Large intestine (tissue), 3 donors: ENCODE data around the gene INAVA. TPM values are rescaled to one million over a fixed set of nuclear protein-coding genes. Genes with fewer than 3 reads are reported as not detected.

ENCODE experiments used
- DNase-seq, 2 donors: peaks; one replicate each; pipeline versions ENCODE4 v3.0.0 to v3.0.0-alpha.2; 2013
- H3K27ac ChIP-seq: one replicate; pipeline ENCODE4 v1.5.1; 2013; ENCODE audit warnings: low read length
- H3K27me3 ChIP-seq: 2 replicates; pipeline ENCODE4 v1.6.1; 2013; ENCODE audit warnings: low read length; ENCODE audit not compliant: control insufficient read depth, insufficient read depth
- H3K36me3 ChIP-seq: 2 replicates; pipeline ENCODE4 v1.6.1; 2013; ENCODE audit warnings: low read length; ENCODE audit not compliant: control insufficient read depth, insufficient read depth
- H3K4me1 ChIP-seq: one replicate; pipeline ENCODE4 v1.6.1; 2013; ENCODE audit warnings: low read length; ENCODE audit not compliant: control insufficient read depth, insufficient read depth
- H3K4me3 ChIP-seq: one replicate; pipeline ENCODE4 v1.5.1; 2013; ENCODE audit warnings: low read length
- H3K9me3 ChIP-seq: one replicate; pipeline ENCODE4 v1.6.1; 2013; ENCODE audit warnings: mild to moderate bottlenecking, low read depth, low read length, moderate library complexity; ENCODE audit not compliant: control insufficient read depth
- WGBS: methylation state at CpG from one replicate; pipeline ENCODE4 v1.1.5; 2013; ENCODE audit warnings: low lambda C conversion rate; ENCODE audit not compliant: insufficient coverage; 5-methylcytosine and 5-hydroxymethylcytosine counted together
- polyA plus RNA-seq: library from polyadenylated mRNA; unstranded; fragments of 120-200 nt; gene quantifications from one replicate; pipeline ENCODE4 v1.2.1, GENCODE V29; 2013

INAVA gene
- polyA plus RNA-seq, 1 donor: 101 TPM

DNA sequence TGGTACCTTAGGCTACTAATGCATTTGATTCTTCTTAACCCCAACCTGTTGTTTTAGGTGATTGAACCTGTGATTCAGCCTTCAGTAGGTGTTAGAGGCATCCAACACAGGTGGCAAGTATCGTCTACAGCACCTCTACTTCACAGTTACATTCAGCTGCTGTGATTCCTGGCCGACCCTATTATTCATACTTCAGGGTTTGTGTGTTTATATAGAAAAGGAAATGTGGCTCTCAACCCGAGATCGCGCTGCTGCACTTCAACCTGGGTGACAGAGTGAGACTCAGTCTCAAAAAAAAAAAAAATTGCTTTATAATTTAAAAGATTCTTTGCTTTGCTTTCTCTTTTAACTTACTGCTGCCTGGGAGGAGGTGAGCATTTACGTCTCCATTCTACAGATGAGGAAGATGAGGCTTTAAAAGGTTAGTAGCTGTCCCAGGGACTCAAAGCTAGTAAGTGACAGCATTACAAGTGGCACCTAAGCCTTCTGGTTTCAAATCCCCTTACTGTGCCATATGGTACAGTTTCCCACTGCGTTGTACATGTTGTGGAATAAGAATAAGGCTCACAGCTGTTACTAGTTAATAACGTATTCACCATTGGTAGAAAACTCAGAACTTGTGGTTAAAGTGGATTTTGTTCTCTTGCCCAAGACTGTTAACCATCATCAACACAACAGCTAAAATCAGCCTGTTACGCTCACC lies 31.8 kb upstream of the INAVA start:
- 84% methylated on average over 2 of the region's 9 CpGs for WGBS
- Histone ChIP-seq H3K4me3 (no peak overlapping the region), H3K27ac (no peak overlapping the region), H3K27me3 (peaks cover 6% of the 10 kb centered on the region), H3K36me3 (peaks cover 10% of the 10 kb centered on the region), H3K9me3 (no peaks in the 10 kb centered on the region), H3K4me1 (no peaks in the 10 kb centered on the region)
- DNase-seq: no peak

DNA sequence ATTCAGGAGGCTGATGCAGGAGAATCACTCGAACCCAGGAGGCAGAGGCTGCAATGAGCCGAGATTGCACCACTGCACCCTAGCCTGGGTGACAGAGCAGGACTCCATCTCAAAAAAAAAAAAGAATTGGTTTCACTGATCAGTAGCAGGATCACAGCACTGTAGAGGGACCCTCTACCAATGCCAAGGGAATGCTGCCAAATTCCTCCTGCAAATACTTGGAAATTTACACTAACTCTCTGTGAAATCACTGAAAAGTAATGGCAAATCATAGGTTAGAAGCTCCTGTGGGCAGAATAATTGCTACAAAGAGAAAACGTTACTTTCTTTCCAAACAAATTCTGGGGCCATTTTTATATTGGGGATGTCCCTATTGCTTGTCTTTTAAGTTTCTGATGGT lies 28.6 kb upstream of the INAVA start:
- no peaks in the 10 kb centered on the region for H3K9me3 ChIP-seq
- H3K27me3 ChIP-seq: peaks cover 17% of the 10 kb centered on the region
- no peak overlapping the region for H3K27ac ChIP-seq
- H3K4me1 ChIP-seq: no peaks in the 10 kb centered on the region
- H3K36me3 ChIP-seq: peaks cover 9% of the 10 kb centered on the region
- H3K4me3 ChIP-seq: no peak overlapping the region
- no peak for DNase-seq
- 57% methylated on average over 1 of the region's 3 CpGs for WGBS

DNA sequence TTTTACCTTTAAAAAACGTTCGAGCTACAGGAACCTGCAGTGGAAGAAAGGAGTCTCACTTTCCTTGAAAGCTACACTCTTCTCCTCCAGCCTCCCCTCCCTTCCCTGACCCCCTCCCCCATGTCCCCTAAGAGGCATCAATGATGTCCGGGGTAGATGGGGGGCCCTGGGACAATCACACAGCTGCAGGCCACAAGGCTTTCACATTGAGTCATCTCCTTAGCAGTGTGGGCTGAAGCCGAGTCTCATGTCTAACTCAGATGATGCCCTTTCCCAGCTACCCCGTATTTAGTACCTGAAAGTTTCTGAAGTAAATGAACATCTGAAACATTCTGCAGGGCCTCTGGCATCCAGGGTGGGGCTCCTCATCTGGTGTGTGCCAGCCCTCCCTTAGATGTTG lies 28.2 kb upstream of the INAVA start:
- Histone ChIP-seq H3K27me3 (peaks cover 21% of the 10 kb centered on the region), H3K4me3 (no peak overlapping the region), H3K36me3 (peaks cover 9% of the 10 kb centered on the region), H3K4me1 (no peaks in the 10 kb centered on the region), H3K9me3 (no peaks in the 10 kb centered on the region), H3K27ac (no peak overlapping the region)
- 79% methylated on average over 2 of the region's 5 CpGs for WGBS
- DNase-seq: no peak

DNA sequence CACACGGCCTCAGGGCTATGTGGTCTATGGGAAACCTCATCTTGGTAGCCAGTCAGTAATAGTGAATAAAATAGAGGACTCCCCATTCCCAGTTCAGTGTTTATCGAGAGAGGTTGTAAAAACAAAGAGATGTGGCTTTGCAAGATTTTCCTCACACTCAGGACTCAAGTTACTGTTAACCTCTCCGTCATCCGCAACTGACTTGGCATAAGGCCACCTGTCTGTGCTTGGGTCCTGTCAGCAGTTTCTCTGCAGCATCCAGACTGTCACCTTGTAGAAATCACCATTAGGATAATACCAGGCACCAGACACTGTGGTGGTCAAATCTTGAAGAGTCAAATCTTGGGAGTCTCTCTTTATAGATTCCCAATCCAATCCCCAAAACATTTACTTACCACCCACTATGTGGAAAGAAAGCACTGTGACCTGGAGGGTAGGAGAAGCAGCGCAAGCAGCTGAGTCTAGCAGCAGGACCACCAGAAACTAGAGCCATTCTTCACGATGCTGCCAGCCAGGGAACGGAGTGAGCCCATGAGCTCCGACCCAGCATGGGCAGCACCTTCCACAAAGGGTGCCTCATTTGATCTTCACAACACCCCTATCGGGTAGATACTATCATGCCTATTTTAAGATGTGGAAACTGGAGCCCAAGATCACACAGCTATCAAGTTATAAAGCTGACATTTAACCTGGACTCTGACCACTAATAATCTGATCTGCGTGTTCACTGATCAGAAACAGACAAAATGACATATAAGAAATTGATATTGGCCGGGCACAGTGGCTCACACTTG lies 27.5 kb upstream of the INAVA start:
- Histone ChIP-seq H3K36me3 (peaks cover 9% of the 10 kb centered on the region), H3K27ac (no peak overlapping the region), H3K4me1 (no peaks in the 10 kb centered on the region), H3K4me3 (no peak overlapping the region), H3K27me3 (peaks cover 28% of the 10 kb centered on the region), H3K9me3 (no peaks in the 10 kb centered on the region)
- no CpG with 5 or more reads among the region's 11 CpGs for WGBS
- DNase-seq: no peak

DNA sequence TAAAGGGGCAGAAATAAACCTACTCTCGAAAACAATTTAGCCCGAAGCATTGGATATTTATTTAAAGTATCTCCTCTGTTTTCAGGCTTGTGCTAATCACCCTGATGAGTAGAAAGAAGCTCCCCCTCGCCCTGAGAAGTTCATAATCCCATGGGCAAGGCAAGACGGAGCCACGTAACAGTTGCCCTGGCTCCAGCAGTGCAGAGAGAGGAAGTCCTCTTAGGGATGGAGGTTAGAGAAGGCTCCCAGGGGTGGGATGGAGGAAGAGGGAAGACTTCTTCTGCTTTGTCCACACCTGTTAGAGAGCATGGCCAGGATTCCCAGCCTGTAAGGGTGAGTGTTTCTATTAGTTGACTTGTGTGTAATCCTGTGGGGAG lies 25.3 kb upstream of the INAVA start:
- Histone ChIP-seq H3K27me3 (peaks cover 48% of the 10 kb centered on the region), H3K27ac (no peak overlapping the region), H3K4me3 (no peak overlapping the region), H3K9me3 (peaks cover 12% of the 10 kb centered on the region), H3K4me1 (peaks cover 7% of the 10 kb centered on the region), H3K36me3 (no peaks in the 10 kb centered on the region)
- WGBS: no CpG with 5 or more reads among the region's 5 CpGs
- DNase-seq: no peak

DNA sequence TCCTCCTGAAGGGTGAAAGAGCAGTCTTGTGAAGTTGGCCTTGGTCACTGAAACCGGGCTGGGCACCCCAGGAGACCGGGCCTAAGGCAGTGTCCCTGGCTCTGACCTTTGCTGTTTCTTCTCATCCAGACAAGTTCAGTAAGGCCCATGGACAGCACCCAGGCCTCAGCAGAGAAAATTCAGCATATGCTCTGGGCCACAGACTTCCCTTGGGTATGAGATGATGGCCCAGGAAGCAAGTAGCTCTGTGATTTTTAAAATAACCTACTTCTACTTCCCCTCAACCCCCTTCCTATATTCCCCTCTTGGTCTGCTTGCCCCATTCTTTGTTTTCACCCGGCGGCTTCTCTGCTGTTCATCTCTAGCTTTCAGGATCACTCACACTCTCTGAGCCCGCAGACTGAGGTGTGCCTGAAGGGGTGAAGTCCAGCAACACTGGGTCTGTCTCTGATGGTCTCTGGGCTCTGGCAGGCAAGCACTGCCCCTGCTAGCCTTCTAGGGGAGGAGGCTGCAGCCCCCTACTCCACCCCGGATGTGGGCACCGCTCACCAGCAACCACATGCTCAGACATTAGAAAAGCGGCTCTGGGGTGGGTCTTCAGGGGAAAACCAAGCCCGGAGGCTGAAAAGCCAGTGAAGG lies 24.8 kb upstream of the INAVA start:
- Histone ChIP-seq H3K4me1 (peaks cover 7% of the 10 kb centered on the region), H3K27me3 (peaks cover 53% of the 10 kb centered on the region)
- WGBS: 90% methylated on average over 2 of the region's 9 CpGs

DNA sequence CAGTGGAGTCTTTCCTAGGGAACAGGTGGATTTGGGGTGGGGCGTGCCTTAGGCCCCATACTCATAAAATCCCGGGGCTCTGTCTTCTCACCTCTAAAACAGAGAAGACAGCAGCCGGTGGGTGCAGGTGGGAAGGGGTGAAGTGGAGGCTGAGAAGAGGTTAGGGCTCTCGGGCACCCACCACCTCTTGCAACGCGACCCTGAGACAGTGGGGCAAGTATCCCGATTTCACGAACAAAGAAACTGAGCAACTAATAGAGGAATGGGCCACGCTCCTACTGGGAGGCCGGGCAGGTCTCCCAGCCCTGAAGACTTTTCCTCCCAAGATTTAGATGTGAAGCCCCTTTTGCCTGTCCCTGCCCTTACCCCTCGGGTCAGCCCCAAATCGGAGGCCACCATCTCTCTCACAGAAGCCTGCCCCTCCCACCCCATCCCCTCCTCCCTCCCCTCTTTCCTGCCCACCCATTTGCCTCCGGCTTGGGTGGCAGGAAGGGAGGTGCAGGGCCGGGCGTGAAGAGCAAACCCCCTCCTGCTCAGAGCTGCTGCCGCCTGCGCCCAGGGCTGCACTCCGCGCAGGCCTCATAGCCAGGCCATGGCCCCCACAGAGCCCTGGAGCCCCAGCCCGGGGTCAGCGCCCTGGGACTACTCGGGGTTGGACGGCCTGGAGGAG lies 22.1 kb upstream of the INAVA start, which contains the start of gene GPR25:
Gene GPR25, plus strand, starts transcription at position 536 of the 670 bp plus-strand sequence. Its CDS starts 57 bp downstream, at position 593.
- no CpG with 5 or more reads among the region's 23 CpGs for WGBS

More for the DNA sequence above, 24.8 kb upstream of the INAVA start:
- Histone ChIP-seq H3K4me3 (no peak overlapping the region), H3K27ac (no peak overlapping the region), H3K9me3 (peaks cover 12% of the 10 kb centered on the region), H3K36me3 (no peaks in the 10 kb centered on the region)
- no peak for DNase-seq

DNA sequence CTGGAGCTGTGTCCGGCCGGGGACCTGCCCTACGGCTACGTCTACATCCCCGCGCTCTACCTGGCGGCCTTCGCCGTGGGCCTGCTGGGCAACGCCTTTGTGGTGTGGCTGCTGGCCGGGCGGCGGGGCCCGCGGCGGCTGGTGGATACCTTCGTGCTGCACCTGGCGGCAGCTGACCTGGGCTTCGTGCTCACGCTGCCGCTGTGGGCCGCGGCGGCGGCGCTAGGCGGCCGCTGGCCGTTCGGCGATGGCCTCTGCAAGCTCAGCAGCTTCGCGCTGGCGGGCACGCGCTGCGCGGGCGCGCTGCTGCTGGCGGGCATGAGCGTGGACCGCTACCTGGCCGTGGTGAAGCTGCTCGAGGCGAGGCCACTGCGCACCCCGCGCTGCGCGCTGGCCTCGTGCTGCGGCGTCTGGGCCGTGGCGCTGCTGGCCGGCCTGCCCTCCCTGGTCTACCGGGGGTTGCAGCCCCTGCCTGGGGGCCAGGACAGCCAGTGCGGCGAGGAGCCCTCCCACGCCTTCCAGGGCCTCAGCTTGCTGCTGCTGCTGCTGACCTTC lies 21.5 kb upstream of the INAVA start:
- Histone ChIP-seq H3K36me3 (no peaks in the 10 kb centered on the region), H3K9me3 (peaks cover 12% of the 10 kb centered on the region), H3K4me3 (no peak overlapping the region), H3K4me1 (peaks cover 7% of the 10 kb centered on the region), H3K27me3 (peaks cover 58% of the 10 kb centered on the region), H3K27ac (no peak overlapping the region)
- WGBS: no CpG with 5 or more reads among the region's 61 CpGs
- peak in 1 of 2 donors; percentile 67 for DNase-seq

More for the DNA sequence above, 22.1 kb upstream of the INAVA start, which contains the start of gene GPR25:
- H3K9me3 ChIP-seq: peaks cover 12% of the 10 kb centered on the region
- H3K4me3 ChIP-seq: no peak within 1 kb of the TSS
- H3K27me3 ChIP-seq: peaks cover 62% of the 10 kb centered on the region
- no peak within 1 kb of the TSS for H3K27ac ChIP-seq
- no peaks in the 10 kb centered on the region for H3K36me3 ChIP-seq
- no peak for DNase-seq
- H3K4me1 ChIP-seq: peaks cover 7% of the 10 kb centered on the region

DNA sequence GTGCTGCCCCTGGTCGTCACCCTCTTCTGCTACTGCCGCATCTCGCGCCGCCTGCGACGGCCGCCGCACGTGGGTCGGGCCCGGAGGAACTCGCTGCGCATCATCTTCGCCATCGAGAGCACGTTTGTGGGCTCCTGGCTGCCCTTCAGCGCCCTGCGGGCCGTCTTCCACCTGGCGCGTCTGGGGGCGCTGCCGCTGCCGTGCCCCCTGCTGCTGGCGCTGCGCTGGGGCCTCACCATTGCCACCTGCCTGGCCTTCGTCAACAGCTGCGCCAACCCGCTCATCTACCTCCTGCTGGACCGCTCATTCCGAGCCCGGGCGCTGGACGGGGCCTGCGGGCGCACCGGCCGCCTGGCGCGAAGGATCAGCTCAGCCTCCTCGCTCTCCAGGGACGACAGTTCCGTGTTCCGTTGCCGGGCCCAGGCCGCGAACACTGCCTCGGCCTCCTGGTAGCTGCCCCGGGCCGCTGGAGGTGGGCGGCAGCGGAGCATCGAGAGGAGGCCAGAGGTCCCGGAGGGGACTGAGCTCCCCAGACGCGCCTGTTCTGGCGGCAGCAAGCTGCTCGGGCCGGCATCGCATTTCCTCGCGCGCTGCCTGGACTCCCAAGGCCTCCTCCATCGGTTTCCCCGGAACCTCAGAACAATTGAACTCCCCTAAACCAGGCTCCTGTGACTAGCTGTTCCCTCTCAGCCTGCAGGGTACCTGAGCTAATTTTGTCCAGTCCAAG lies 20.9 kb upstream of the INAVA start:
- H3K36me3 ChIP-seq: no peaks in the 10 kb centered on the region
- no peak overlapping the region for H3K4me3 ChIP-seq
- H3K27me3 ChIP-seq: peaks cover 58% of the 10 kb centered on the region
- peaks cover 12% of the 10 kb centered on the region for H3K9me3 ChIP-seq
- WGBS: no CpG with 5 or more reads among the region's 66 CpGs
- no peak for DNase-seq
- peaks cover 7% of the 10 kb centered on the region for H3K4me1 ChIP-seq
- H3K27ac ChIP-seq: no peak overlapping the region
